IPS DF 6.9 (cell line): ENCODE measurements around the gene MEOX1.

ENCODE experiments used
- DNase-seq: peaks from one replicate; pipeline ENCODE4 v3.0.0-alpha.2; 2013; ENCODE audit warnings: low read depth, low spot score
- H3K27ac ChIP-seq: one replicate; pipeline ENCODE4 v1.5.1; 2013; ENCODE audit warnings: low read length, control low read depth
- H3K27me3 ChIP-seq: 2 replicates; pipeline ENCODE4 v1.6.1; 2013; ENCODE audit warnings: mild to moderate bottlenecking, low read length; ENCODE audit not compliant: control insufficient read depth, insufficient read depth
- H3K36me3 ChIP-seq: 2 replicates; pipeline ENCODE4 v1.6.1; 2013; ENCODE audit warnings: low read length; ENCODE audit not compliant: control insufficient read depth, insufficient read depth
- H3K4me1 ChIP-seq: 2 replicates; pipeline ENCODE4 v1.6.1; 2013; ENCODE audit warnings: low read length; ENCODE audit not compliant: control insufficient read depth, insufficient read depth
- H3K4me3 ChIP-seq: 2 replicates; pipeline ENCODE4 v1.5.1; 2013; ENCODE audit warnings: mild to moderate bottlenecking, low read length
- H3K9me3 ChIP-seq: 2 replicates; pipeline ENCODE4 v1.6.1; 2013; ENCODE audit warnings: low read length, inconsistent platforms; ENCODE audit not compliant: control insufficient read depth, insufficient read depth
- WGBS: extraction: QIAGEN DNeasy Blood & Tissue Kit; methylation state at CpG from one replicate; pipeline ENCODE4 v1.1.7; 2013; ENCODE audit warnings: mixed read lengths, missing lambda C conversion rate; ENCODE audit not compliant: insufficient read length, insufficient coverage; 5-methylcytosine and 5-hydroxymethylcytosine counted together

The MEOX1 gene

GRCh38 chr17:43659823-43660617 lies 1.7 kb downstream of the MEOX1 start:
- H3K9me3 ChIP-seq: no peaks in the 10 kb centered on the region
- H3K27ac ChIP-seq: no peak overlapping the region
- H3K4me3 ChIP-seq: no peak overlapping the region
- DNase-seq: no peak
- no peaks in the 10 kb centered on the region for H3K27me3 ChIP-seq
- H3K36me3 ChIP-seq: no peaks in the 10 kb centered on the region
- peaks cover 1% of the 10 kb centered on the region for H3K4me1 ChIP-seq
- WGBS: no CpG with 5 or more reads among the region's 11 CpGs

GRCh38 chr17:43658900-43659299 lies 2.8 kb downstream of the MEOX1 start:
- Histone ChIP-seq H3K27me3 (no peaks in the 10 kb centered on the region), H3K4me3 (no peak overlapping the region), H3K36me3 (no peaks in the 10 kb centered on the region), H3K4me1 (peaks cover 1% of the 10 kb centered on the region), H3K27ac (no peak overlapping the region), H3K9me3 (no peaks in the 10 kb centered on the region)
- no peak for DNase-seq
- no CpG with 5 or more reads among the region's 9 CpGs for WGBS

DNA sequence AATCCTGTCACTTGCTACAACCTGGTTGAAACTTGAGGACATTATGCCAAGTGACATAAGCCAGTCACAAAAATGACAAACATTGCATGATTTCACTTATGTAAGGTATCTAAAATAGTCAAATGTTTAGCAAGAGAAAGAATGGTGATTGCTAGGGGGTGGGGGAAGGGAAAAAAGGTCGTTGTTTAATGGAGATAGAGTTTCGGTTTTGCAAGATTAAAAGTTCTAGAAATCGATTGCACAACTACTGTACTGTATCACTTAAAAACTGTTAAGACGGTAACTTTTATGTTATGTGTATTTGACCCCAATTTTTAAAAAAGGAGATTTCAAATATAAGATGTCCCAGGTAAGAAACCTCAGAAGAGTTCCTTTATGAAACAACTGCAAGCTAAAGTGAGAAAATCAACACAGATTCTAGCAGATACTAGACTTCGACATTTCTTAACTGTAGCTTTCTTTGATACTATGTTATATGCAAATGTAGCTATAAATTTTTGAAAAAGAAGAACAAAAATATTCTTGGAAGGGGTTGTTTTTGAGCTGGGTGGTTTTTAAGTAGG lies 5.9 kb downstream of the MEOX1 start:
- Histone ChIP-seq H3K9me3 (no peaks in the 10 kb centered on the region), H3K4me3 (no peak overlapping the region), H3K27ac (no peak overlapping the region), H3K27me3 (no peaks in the 10 kb centered on the region), H3K36me3 (no peaks in the 10 kb centered on the region), H3K4me1 (no peaks in the 10 kb centered on the region; the same call in none of the 2 replicates)
- no peak for DNase-seq
- 100% methylated on average over 2 of the region's 5 CpGs for WGBS

DNA sequence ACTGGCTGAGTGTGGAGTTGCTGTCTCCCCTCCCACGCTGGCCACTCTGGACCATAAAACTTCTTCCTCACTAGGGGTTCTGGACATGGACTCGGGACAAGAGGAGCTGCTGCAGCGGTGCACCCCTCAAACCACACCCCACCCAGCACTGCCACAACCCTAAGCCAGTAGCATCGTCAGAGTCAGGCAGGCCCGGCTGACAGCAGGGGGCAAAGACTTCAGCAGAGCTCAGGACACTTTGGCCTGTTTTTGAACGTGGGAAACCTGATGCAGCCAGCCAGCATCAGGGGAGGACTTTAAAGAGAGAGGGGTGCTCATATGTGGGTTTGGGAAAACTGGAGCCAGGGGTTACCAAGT lies 9.6 kb downstream of the MEOX1 start:
- no peak overlapping the region for H3K27ac ChIP-seq
- H3K4me1 ChIP-seq: no peaks in the 10 kb centered on the region; the same call in 1 of the 2 replicates
- H3K9me3 ChIP-seq: no peaks in the 10 kb centered on the region
- no peak for DNase-seq
- no peaks in the 10 kb centered on the region for H3K36me3 ChIP-seq
- H3K4me3 ChIP-seq: no peak overlapping the region
- no peaks in the 10 kb centered on the region for H3K27me3 ChIP-seq
- no CpG with 5 or more reads among the region's 6 CpGs for WGBS

DNA sequence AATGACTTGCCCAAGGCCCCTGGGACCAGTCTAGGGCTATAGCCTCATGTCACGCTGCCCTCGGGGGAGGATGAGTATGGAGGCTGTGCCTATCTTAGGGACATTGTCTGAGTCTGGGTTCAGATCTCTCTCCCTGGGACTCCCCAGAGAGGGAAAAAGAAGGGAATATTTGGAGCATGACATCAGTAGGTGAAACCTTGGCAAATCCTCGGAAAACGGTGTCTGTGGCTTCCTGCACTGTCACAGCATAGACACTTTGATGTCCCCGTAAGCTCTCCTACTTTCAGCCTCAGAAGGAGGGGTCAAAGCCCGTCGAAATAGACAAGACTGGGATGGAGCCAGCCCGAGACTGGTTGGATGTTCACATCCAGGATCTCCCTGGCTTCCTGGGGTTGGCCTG lies 11.3 kb downstream of the MEOX1 start:
- Histone ChIP-seq H3K27me3 (no peaks in the 10 kb centered on the region), H3K4me1 (no peaks in the 10 kb centered on the region), H3K4me3 (no peak overlapping the region), H3K27ac (no peak overlapping the region), H3K36me3 (no peaks in the 10 kb centered on the region), H3K9me3 (no peaks in the 10 kb centered on the region)
- no CpG with 5 or more reads among the region's 8 CpGs for WGBS
- DNase-seq: no peak

GRCh38 chr17:43648916-43649315 lies 12.8 kb downstream of the MEOX1 start:
- H3K27me3 ChIP-seq: no peaks in the 10 kb centered on the region
- no CpG with 5 or more reads among the region's 7 CpGs for WGBS
- H3K36me3 ChIP-seq: no peaks in the 10 kb centered on the region
- no peaks in the 10 kb centered on the region for H3K9me3 ChIP-seq
- DNase-seq: no peak
- 0 out of 2 replicates have a peak, but pooled peaks cover 1% of the 10 kb centered on the region for H3K4me1 ChIP-seq
- no peak overlapping the region for H3K27ac ChIP-seq
- H3K4me3 ChIP-seq: no peak overlapping the region

DNA sequence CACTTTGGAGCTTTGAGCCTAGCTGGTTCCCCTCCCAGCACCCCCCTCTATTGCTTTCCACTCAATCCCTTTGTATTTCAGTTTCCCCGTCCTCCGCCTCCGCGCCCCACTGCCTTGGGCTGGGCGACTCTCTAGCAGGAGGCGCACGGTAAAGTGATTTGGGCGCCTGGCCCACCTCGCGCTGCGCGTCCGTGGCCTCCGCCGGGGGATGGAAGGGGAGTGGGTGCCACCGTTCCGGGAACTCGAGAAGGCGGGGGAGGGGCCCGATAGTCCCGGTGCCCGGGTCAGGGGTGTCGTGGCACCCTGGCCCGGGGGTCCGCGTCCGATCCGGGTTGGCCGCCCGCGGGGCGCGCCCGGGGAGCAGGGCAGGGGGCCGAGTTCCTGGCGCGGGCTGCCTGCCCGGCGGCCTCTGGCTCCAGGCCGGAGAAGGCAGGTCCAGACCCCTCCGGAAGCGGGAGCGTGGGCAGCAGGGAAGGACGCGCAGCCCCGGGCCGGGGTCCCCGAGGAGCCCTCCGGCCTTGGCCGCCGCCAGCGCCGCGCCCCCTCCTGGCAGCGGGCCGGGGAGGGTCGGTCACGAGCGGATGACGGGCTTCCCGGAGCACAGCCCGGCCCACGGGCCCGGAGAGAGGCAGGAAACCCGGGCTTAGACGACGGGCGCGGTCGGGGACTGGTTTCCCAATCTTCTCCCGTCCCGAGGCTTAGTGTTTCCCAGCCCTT lies 15.8 kb downstream of the MEOX1 start:
- no peaks in the 10 kb centered on the region for H3K36me3 ChIP-seq
- H3K9me3 ChIP-seq: no peaks in the 10 kb centered on the region
- no peaks in the 10 kb centered on the region for H3K27me3 ChIP-seq
- WGBS: no CpG with 5 or more reads among the region's 72 CpGs
- peak overlapping the region; percentile 25; the same call in 1 of the 2 replicates for H3K4me3 ChIP-seq
- 0 out of 2 replicates have a peak, but pooled peaks cover 1% of the 10 kb centered on the region for H3K4me1 ChIP-seq
- no peak overlapping the region for H3K27ac ChIP-seq
- no peak for DNase-seq

GRCh38 chr17:43645450-43645764 lies 16.3 kb downstream of the MEOX1 start:
- DNase-seq: no peak
- H3K27me3 ChIP-seq: no peaks in the 10 kb centered on the region
- H3K4me3 ChIP-seq: no peak overlapping the region
- H3K36me3 ChIP-seq: no peaks in the 10 kb centered on the region
- H3K27ac ChIP-seq: no peak overlapping the region
- no CpG with 5 or more reads among the region's 16 CpGs for WGBS
- H3K4me1 ChIP-seq: 0 out of 2 replicates have a peak, but pooled peaks cover 3% of the 10 kb centered on the region
- no peaks in the 10 kb centered on the region for H3K9me3 ChIP-seq

DNA sequence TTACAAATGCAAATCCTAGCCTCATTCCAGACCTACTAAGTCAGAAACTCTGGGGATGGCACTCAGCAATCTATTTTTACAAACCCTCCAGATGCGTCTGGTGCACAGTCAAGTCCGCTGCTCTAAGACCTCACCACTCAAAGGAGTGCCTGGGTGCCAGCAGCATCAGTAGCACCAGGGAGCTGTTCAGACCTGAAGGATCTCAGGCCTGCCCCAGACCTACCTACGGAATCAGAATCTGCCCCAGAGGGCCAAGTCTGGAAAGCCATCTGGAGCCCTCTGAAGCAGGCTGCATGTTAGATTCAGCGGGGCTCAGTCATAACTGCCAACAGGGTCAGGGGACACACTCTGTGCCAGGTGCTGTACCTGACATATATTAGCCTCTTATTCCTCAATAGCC lies 17.6 kb downstream of the MEOX1 start:
- H3K36me3 ChIP-seq: no peaks in the 10 kb centered on the region
- no peak overlapping the region for H3K27ac ChIP-seq
- H3K4me3 ChIP-seq: no peak overlapping the region
- no peaks in the 10 kb centered on the region for H3K27me3 ChIP-seq
- DNase-seq: no peak
- WGBS: no CpG with 5 or more reads among the region's 4 CpGs
- 0 out of 2 replicates have a peak, but pooled peaks cover 3% of the 10 kb centered on the region for H3K4me1 ChIP-seq
- H3K9me3 ChIP-seq: no peaks in the 10 kb centered on the region

GRCh38 chr17:43641416-43641815 lies 20.3 kb downstream of the MEOX1 start:
- Histone ChIP-seq H3K27me3 (no peaks in the 10 kb centered on the region), H3K4me1 (0 out of 2 replicates have a peak, but pooled peaks cover 3% of the 10 kb centered on the region), H3K4me3 (no peak overlapping the region), H3K36me3 (no peaks in the 10 kb centered on the region), H3K9me3 (no peaks in the 10 kb centered on the region), H3K27ac (no peak overlapping the region)
- no peak for DNase-seq
- WGBS: no CpG with 5 or more reads among the region's 7 CpGs
